NCI-H446 (cell line): ENCODE measurements around the gene VSIG8.
"Not testable (repeated sequence)": the region's sequence is repeated elsewhere in the genome, so short reads cannot be mapped to it uniquely, and the experiment has no call there.

ENCODE experiments used
- DNase-seq, 2 experiments: peaks; one replicate each; lab custom pipeline; 2025; lab: John Stamatoyannopoulos, UW

The VSIG8 gene, protein sequence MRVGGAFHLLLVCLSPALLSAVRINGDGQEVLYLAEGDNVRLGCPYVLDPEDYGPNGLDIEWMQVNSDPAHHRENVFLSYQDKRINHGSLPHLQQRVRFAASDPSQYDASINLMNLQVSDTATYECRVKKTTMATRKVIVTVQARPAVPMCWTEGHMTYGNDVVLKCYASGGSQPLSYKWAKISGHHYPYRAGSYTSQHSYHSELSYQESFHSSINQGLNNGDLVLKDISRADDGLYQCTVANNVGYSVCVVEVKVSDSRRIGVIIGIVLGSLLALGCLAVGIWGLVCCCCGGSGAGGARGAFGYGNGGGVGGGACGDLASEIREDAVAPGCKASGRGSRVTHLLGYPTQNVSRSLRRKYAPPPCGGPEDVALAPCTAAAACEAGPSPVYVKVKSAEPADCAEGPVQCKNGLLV

GRCh38 chr1:159862557-159862956, at the start of gene VSIG8:
VSIG8 (minus strand) TSS chr1:159862657; CDS start chr1:159862521, 136 bp downstream.
- no peak for DNase-seq

DNA sequence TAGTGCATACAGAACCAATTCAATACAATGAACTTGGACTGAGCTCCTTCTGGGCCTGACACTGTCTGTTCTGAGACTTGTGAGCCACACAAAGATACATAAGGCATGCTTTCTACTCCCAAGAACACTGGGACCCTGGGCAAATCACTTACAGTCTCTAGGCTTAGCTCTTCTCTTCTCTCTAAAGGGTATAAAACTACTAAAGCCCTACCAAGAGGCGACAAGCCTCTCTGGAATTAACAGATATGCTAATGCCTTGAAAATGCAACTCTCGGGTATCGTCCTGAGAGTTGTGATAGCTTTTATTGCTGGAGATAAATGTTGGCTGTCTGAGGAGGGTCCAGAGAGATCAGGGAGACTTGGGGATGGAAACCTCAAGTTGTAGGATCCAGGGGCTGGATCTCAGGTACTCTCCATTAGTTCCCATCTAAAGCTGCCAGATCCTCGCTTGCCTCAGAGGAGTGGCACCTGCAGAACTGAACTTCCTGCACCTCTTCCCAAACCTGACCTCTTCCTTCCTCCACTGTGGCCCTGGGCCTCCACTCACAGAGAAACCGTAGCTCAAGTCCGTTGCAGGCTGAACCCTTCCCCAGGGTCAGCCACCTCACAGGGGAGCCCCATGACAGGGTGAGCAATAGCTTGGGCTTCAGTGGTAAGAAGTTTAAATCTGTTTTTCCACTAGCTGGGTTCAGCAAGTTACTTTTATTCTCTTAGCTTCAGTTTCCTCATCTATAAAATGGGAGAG, 49.0 kb upstream of the VSIG8 start:
- no peak for DNase-seq

DNA sequence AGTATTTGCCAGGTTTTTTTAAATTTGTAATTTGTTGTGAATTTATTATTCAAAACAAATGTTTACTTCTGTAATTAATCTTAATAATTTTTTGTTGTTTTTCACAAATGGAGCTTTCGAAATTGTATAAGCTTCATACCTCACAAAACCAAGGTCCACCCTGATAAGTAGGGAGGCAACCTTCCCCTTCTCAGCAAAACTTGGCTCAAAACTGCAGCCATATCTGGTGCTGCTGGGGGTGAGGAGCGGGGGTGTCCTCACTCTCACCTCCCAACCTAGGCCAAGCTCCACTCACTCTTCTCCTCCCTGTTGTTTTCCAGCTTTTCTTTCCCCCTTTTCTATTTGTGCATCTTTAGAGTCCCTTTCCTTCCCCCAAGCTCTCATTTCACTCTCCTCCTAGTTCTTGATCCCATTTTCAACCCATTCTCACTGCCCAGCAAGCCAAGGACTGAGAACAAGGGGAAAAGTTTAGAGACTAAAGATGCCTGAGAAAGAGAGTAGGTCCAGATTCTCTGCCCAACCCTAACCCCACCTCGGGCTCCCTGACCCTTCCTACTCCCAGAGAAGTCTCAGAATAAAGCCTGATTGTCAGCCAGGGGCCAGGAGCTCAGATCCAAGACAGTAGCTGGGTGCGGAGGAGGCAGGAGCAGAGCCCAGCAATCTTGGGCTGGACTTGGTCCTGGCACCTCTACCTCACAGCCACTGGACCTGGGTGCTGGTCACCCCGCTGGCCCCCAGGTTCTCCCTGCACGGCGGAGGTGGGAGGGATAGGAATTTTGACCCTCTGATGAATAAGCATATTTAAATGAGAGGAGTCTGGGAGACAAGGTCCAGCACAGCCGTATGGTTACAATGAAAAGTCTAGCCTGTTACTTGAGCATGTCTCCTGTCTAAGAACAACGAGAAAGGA, 45.8 kb upstream of the VSIG8 start:
- no peak for DNase-seq

GRCh38 chr1:159906960-159907359, 44.5 kb upstream of the VSIG8 start:
- DNase-seq, result no peak

DNA sequence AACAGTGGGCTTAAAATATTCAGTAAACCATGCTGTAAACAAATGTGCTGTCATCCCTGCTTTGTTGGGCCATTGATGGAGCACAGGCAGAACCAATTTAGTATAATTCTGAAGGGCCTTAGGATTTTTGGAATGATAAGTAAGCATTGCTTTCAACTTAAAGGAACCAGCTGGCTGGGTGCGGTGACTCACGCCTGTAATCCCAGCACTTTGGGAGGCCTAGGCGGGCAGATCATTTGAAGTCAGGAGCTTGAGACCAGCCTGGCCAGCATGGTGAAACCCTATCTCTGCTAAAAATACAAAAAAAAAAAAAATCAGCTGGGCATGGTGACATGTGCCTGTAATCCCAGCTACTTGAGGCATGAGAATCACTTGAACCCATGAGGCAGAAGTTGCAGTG, 41.6 kb upstream of the VSIG8 start:
- DNase-seq, result not testable (repeated sequence)

- DNase-seq, result no peak
Observed at GRCh38 chr1:159902541-159902940, 40.1 kb upstream of the VSIG8 start.

- DNase-seq, result no peak
Observed at GRCh38 chr1:159900755-159901360, 38.4 kb upstream of the VSIG8 start.

GRCh38 chr1:159900086-159900680, 37.7 kb upstream of the VSIG8 start, which contains the start of gene CFAP45:
CFAP45 (minus strand) TSS chr1:159900165; CDS start chr1:159900098, 67 bp downstream.
- peak in 1 of 2 experiments; percentile 37 for DNase-seq

DNA sequence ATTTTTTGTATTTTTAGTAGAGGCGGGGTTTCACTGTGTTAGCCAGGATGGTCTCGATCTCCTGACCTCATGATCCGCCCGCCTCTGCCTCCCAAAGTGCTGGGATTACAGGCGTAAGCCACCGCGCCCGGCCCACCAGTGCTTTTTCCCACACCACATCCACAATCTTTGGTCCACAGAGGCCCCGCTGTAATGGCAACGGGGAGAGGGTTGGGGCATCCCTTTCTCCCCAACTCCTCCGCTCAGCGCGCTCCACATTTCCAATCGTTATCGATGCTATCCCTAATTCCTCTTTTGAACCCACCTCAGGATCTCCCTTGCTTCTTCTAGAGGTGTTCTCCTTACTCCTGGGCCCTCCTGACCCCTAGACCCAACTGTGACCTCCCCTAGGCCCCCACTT, 37.2 kb upstream of the VSIG8 start:
- not testable (repeated sequence) for DNase-seq

DNA sequence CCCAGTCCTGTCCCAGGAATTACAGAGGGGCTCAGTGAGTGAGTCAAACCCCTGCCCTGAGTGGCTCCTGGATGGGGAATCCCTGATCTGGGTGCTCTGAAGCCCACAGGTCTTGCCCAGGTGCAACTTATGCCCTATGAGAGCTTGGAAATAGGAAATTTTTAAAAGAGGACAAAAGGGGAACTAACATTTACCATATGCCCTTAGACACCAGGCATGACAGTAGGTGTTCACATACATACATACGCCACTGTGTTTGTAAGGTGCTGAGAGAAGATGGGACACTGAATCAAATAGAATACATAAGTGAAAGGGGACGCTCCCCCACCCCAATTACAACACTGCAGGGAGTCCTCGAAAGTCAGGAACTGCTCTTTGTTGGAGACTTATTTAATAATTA, 36.1 kb upstream of the VSIG8 start:
- no peak for DNase-seq

- DNase-seq, result no peak
Observed at GRCh38 chr1:159897962-159898361, 35.5 kb upstream of the VSIG8 start.

- no peak for DNase-seq
Observed at GRCh38 chr1:159896546-159896930, 34.1 kb upstream of the VSIG8 start.

DNA sequence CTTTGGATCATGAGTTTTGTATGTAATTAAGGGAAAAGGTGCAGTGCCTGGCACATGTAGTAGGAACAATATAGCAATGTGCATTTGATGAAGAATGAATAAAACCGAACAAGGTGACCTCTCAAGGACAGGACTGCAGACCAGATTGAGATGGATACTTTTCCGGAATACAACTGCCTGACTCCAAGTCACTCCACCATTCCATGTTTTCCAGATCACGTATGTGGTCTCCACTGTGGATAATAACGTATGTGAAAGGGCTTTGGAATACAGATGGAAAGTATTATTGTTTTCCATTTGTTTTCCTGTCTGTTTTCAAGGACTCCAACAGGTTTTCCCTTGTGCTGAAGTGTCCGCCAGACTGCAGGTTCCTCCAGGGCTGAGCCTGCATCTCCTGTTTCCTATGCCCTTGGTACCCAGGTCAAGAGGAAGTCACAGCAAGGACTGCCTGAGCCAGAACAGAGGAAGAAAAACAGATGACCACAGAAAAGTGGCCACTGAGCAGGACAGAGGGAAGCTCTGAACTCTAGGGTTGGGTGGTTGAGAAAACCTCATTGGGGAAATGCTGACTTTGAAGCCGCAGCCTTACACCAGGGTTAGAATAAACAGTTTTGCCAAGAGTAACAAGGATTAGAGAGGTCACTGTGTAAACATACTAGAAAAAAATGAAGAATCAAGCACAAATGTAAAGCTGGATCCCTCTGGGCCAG, 33.5 kb upstream of the VSIG8 start:
- DNase-seq, result no peak

DNA sequence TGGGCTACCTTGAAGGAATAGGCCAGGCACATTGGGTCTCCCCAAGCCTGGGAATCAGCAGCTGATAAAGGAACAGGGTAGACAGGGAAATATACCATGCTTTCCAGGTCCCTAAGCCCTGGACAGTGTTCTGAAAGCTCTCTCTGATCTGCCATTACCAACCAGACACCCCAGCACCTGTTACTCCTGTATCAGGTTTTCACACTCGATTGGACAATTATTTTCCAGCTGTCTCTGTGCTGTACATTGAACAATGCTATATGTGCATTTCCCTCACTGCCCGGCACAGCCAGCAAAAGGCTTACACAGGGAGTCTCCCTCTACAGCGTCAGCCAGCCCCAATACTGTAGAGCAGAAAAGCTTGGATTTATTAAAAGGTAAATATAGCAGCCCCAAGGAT, 32.8 kb upstream of the VSIG8 start:
- no peak for DNase-seq

DNA sequence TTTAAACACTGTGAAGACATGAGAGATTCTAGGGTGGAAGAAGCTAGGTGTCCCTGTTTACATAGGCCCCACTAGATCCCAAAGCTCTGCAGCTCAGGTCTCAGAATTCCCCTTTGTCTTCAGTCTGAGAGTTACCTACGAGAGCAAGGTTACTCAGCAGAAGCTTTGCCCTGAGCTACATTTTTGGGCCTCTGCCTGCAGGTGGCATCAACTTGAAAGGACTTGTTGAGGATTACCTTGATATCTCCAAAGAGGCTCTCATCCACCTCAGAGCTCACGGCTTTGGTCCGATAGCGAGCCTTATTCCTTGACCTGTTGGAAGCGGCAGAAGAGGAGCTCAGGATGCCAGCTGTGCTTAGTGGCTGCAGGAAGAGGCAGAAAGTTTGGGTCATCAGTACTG, 30.5 kb upstream of the VSIG8 start:
- DNase-seq, result no peak

- DNase-seq, result peak; percentile 76 to 82
Observed at GRCh38 chr1:159891275-159892157, 29.1 kb upstream of the VSIG8 start.

DNA sequence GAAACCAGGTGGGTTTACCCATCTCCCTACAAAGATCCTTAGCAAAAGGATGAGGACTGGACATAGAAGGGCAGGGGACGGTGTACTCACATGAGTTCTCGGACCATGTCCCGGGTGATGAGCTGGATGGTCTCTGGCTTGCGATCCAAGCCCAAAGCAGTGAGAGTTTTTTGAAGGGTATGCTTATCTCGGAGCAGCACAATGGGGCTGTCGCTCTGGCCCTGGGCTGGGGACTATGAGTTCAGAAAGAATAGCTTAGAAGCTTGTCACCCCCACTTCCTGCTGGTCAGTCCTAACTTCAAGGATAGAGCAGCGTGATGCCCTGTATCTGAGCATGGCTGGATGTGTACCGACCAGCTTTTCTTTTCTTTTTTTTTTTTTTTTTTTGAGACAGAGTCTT, 27.9 kb upstream of the VSIG8 start:
- no peak for DNase-seq

DNA sequence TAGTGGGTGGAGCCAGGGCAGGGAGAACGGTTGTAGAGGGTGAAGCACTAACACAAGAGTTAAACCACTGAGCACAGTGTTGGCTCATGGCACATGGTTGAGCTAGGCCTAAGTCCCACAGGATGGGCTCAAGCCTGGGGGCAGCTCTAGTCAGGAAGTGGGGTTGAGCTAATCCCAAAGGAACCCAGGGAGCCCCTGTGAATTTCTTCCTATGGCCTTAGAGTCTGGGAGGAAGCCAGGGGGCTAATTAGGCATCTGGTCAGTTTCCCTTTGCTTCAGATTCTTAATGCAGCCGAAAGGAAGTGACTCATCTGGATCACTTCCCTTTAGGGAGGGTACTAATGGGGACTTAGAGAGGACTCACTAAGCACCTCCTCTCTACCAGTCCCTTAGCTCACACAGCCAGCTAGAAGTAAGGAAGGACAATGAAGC, 27.4 kb upstream of the VSIG8 start:
- DNase-seq, result peak in 1 of 2 experiments; percentile 34

DNA sequence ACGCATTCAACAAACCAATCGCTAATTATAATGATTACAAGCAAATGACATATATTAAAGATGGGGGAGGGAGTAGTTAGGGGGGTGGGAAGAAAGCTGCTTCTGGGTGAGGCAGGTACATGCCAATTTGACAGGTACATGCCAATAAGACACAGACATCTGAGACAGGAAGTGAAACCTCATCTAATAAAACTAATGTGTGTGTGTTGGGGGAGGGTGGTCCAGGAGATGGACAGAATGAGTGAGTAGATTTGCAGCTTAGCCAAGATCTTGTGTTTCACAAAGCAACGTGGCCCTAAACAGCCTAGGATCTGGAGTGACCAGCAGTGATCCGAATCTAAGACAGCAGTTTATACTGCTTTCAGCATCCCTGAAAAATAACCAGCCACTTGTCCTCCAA, 26.7 kb upstream of the VSIG8 start:
- DNase-seq, result no peak

DNA sequence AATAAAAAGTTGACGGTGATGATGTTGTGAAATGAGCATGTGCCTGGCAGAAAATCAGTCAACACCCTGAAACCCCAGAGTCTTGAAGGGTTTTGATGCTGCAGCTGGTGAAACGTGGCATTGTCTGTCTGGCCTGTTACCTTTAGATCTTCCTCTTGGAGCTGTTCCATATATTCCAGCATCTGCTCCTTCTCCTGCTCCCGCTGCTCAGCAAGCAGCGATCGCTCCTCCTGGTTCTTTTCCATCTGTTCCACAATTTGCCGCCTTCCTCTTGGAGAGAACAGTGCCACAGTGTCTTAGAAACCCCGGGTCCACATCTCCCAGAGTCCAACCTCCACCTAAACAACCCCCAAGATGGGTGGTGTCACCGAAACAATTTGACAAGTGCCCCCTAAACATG, 21.8 kb upstream of the VSIG8 start:
- peak; percentile 21 to 71 for DNase-seq
